ENCODE data around the gene LRRC45. TPM values are rescaled to one million over a fixed set of nuclear protein-coding genes. Genes with fewer than 3 reads are reported as not detected.
A peak's percentile ranks its signal among the peaks of the same experiment; 100 is the strongest.
"Not testable (repeated sequence)": the region's sequence is repeated elsewhere in the genome, so short reads cannot be mapped to it uniquely, and the experiment has no call there.

Gene LRRC45
- total and polyA plus RNA-seq, 2 donors, result 8.7 to 14.9 TPM

DNA sequence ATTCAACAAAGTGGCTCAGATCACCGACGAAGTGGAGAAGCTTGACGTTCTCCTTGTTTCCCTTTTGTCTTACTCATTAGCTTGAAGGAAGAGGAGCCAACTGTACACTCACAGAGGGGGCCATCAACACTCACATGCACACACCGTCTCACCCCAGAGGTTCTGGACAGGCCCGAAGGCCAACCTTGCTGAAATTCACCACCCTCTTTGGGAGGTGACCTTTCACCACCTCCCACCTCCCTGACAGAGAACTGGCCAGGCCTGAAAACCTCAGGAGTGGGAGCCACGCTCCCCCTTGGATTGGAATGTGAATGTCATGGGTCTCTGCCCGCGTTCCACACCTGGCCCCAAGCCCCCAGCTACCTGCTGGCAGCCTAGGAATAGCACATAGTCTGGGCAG is 12.4 kb downstream of the LRRC45 start:
- no peak overlapping the region for H3K4me3 ChIP-seq (ENCODE audit: low read depth, low read length)
- no peaks in the 10 kb centered on the region for H3K4me1 ChIP-seq (ENCODE audit: insufficient read depth)

GRCh38 chr17:82035956-82036633 is 13.0 kb downstream of the LRRC45 start:
- H3K4me1 ChIP-seq (ENCODE audit: insufficient read depth), result no peaks in the 10 kb centered on the region
- WGBS, result 90% methylated on average over 20 of the region's 20 CpGs
- H3K36me3 ChIP-seq (ENCODE audit: insufficient read depth), result no peaks in the 10 kb centered on the region
- no peak overlapping the region for H3K4me3 ChIP-seq (ENCODE audit: low read depth, low read length)
- no peak for DNase-seq (ENCODE audit: extremely low spot score)
- H3K27ac ChIP-seq (ENCODE audit: low read depth), result no peak overlapping the region

More for the DNA sequence above, 12.4 kb downstream of the LRRC45 start:
- Histone ChIP-seq H3K27ac (ENCODE audit: low read depth) (no peak overlapping the region), H3K36me3 (ENCODE audit: insufficient read depth) (no peaks in the 10 kb centered on the region)
- no peak for DNase-seq (ENCODE audit: extremely low spot score)
- whole genome bisulfite sequencing, result 95% methylated on average over 8 of the region's 8 CpGs

GRCh38 chr17:82036634-82037091 is 13.6 kb downstream of the LRRC45 start:
- Histone ChIP-seq H3K4me3 (ENCODE audit: low read depth, low read length) (peak overlapping the region; percentile 51), H3K36me3 (ENCODE audit: insufficient read depth) (no peaks in the 10 kb centered on the region), H3K27ac (ENCODE audit: low read depth) (peak overlapping the region; percentile 95), H3K4me1 (ENCODE audit: insufficient read depth) (no peaks in the 10 kb centered on the region)
- 36% methylated on average over 23 of the region's 23 CpGs for WGBS
- DNase-seq (ENCODE audit: extremely low spot score), result no peak

DNA sequence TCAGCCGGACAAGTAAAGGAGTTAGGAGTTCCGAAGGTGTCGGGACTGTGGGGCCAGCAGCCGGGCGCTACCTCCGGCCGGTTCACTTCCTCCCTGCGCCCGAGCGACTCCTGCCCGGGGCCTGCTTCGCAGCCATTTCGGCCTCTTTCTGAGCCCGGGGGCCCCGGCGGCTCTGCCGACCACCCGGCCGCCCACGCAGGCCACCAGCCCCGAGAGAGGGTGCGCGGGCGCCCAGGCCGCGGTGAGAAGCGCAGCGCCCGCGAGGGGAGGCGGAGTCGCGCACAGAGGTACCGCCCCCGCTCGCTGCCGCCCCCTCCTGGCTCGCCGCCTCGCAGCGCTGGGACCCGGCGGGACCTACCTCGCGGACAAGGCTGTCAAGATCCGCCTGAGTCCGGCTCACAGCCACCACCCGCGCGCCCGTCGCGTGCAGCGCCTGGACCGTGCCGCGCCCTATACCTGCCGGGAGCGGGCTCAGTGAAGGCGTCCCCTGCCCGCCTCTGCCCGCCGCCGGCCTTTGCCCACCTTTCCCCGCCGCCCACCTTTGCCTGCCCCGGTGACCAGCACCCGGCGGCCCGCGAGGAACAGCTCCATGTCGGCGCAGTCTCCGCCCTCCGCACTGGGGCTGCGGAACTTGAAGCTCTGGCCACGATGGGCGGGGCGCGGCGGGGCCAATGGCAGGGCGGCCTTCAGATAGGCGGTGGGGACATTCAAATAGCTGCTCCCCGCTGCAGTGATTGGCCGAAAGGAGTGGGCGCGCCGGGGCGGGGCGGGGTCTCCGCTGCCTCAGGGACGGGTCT is 14.2 kb downstream of the LRRC45 start, which contains the start of gene DCXR:
Gene DCXR, minus strand, starts transcription at position 606 of the 797 bp plus-strand sequence. Its CDS starts 15 bp downstream, at position 591.
- no peaks in the 10 kb centered on the region for H3K36me3 ChIP-seq (ENCODE audit: insufficient read depth)
- H3K4me1 ChIP-seq (ENCODE audit: insufficient read depth), result no peaks in the 10 kb centered on the region
- peak within 1 kb of the TSS; percentile 95 for H3K27ac ChIP-seq (ENCODE audit: low read depth)
- peak; percentile 87 for DNase-seq (ENCODE audit: extremely low spot score)
- peak within 1 kb of the TSS; percentile 51 for H3K4me3 ChIP-seq (ENCODE audit: low read depth, low read length)
- under 1% methylated on average over 92 of the region's 92 CpGs for WGBS

DNA sequence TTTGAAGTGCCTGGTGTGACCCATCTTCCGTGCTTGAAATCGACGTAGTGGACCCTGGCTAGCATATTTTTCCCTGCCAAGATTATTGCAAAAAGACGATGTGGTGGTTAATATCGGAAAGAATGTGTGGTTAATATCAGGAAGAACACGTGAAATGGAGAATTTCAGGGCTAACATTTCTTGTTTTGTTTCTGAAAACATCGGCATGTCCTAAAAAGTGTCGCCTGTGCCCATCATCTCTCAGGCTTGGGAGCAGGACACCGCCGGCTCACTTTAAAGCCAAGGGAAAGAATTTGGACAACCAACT is 14.7 kb downstream of the LRRC45 start:
- 9% methylated on average over 10 of the region's 10 CpGs for WGBS
- H3K4me1 ChIP-seq (ENCODE audit: insufficient read depth), result no peaks in the 10 kb centered on the region
- no peak for DNase-seq (ENCODE audit: extremely low spot score)
- H3K27ac ChIP-seq (ENCODE audit: low read depth), result peak overlapping the region; percentile 66
- H3K4me3 ChIP-seq (ENCODE audit: low read depth, low read length), result peak overlapping the region; percentile 51
- no peaks in the 10 kb centered on the region for H3K36me3 ChIP-seq (ENCODE audit: insufficient read depth)

GRCh38 chr17:82038796-82039409 is 15.8 kb downstream of the LRRC45 start:
- DNase-seq (ENCODE audit: extremely low spot score); H3K4me1 ChIP-seq (ENCODE audit: insufficient read depth); H3K36me3 ChIP-seq (ENCODE audit: insufficient read depth); H3K27ac ChIP-seq (ENCODE audit: low read depth); H3K4me3 ChIP-seq (ENCODE audit: low read depth, low read length): not testable (repeated sequence)
- 90% methylated on average over 16 of the region's 16 CpGs for WGBS

DNA sequence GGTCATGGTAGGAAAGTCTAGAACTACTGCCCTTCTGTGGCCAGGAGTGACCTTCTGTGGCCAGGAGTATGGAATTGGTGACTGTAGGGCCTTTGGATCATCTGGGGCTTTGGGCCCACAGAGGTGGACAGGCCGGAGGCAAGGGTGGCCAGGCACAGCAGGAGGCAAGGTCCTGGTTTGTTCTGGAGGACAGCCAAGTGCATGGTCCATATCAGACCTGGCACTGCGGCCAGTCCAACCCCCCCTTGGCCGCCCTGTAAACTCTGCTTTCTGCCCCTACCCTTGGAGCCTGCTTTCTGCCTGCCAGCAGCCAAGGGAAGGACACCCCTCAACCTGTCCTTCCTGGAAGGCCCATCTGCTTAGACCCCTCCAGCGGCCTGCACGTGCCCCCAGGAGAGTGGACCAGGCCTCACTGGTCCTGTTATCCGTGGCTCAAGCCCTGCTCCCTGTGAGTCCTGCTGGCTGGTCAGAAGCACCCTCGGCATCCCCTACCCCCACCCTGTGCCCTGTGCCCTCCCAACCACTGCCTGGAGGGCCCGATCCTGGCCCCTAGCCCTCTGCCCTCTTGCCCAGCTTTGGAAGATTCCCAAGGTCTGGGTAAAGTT is 16.7 kb downstream of the LRRC45 start:
- H3K4me1 ChIP-seq (ENCODE audit: insufficient read depth), result no peaks in the 10 kb centered on the region
- H3K36me3 ChIP-seq (ENCODE audit: insufficient read depth), result no peaks in the 10 kb centered on the region
- H3K27ac ChIP-seq (ENCODE audit: low read depth), result no peak overlapping the region
- 90% methylated on average over 8 of the region's 8 CpGs for WGBS
- DNase-seq (ENCODE audit: extremely low spot score), result no peak
- H3K4me3 ChIP-seq (ENCODE audit: low read depth, low read length), result no peak overlapping the region

DNA sequence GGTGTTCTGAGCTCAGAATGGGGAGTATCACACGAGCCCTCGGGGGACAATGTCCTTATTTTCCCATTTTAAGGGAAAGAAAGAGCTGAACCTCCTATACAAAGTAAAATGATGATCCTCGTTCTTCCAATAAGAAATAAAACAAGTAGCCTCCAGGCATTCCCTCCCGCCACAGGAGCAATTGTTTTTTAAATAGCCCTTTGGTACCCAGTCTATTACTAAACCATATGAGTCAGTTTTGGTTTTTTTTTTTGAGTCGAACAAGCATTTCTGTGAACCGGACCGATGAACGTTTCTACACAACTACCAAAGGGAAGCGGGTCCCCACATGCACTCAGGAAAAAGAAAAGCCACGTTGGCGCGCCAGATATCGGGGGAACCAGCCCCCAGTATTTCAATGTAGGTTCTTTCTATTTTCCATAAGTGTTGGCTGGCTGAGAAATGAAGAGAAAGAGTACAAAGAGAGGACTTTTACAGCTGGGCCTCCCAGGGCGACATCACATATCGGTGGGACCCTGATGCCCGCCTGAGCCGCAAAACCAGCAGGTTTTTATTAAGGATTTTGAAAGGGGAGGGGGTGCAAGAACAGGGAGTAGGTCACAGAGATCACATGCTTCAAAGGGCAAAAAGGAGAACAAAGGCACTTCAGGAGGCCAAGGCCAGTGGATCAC is 18.2 kb downstream of the LRRC45 start:
- 80% methylated on average over 17 of the region's 17 CpGs for WGBS
- DNase-seq (ENCODE audit: extremely low spot score), result no peak
- no peak overlapping the region for H3K4me3 ChIP-seq (ENCODE audit: low read depth, low read length)
- no peak overlapping the region for H3K27ac ChIP-seq (ENCODE audit: low read depth)
- H3K4me1 ChIP-seq (ENCODE audit: insufficient read depth), result no peaks in the 10 kb centered on the region
- no peaks in the 10 kb centered on the region for H3K36me3 ChIP-seq (ENCODE audit: insufficient read depth)

DNA sequence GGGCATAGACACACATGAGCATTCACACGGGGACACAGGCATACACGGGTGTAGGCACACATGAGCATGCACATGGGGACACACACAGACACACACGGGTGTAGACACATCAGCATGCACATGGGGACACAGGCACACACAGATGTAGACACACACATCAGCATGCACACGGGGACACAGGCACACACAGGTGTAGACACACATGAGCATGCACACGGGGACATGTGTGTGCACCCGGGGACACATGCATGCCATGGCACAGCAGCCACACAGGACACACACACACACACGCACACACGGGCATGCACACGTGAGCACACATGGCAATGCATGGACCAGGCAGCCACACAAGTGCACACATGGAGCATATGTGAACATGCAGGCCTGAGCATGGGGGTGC is 19.5 kb downstream of the LRRC45 start:
- H3K4me1 ChIP-seq (ENCODE audit: insufficient read depth), result no peaks in the 10 kb centered on the region
- H3K4me3 ChIP-seq (ENCODE audit: low read depth, low read length), result no peak overlapping the region
- no peak overlapping the region for H3K27ac ChIP-seq (ENCODE audit: low read depth)
- 90% methylated on average over 9 of the region's 9 CpGs for WGBS
- no peak for DNase-seq (ENCODE audit: extremely low spot score)
- H3K36me3 ChIP-seq (ENCODE audit: insufficient read depth), result no peaks in the 10 kb centered on the region

DNA sequence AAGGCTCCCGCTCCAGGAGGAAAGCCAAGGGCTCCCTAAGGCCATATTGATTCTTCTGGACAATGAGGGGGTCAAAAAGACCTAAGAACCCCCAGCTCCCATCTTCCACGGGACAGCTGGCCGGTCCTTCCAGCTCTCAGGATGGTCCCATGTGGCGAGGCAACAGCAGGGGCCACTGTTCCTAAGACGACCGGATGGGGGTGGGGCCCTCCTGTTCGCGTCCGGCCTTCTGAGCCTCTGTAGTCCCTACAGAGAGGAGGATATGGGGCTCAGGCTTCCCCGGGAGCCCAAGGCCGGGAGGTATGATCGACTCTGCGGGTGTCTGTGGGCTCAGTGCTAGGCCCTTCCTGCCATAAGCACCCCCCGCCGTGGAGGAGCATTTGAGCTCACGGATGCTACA is 20.4 kb downstream of the LRRC45 start:
- DNase-seq (ENCODE audit: extremely low spot score), result no peak
- H3K4me1 ChIP-seq (ENCODE audit: insufficient read depth), result no peaks in the 10 kb centered on the region
- no peak overlapping the region for H3K27ac ChIP-seq (ENCODE audit: low read depth)

DNA sequence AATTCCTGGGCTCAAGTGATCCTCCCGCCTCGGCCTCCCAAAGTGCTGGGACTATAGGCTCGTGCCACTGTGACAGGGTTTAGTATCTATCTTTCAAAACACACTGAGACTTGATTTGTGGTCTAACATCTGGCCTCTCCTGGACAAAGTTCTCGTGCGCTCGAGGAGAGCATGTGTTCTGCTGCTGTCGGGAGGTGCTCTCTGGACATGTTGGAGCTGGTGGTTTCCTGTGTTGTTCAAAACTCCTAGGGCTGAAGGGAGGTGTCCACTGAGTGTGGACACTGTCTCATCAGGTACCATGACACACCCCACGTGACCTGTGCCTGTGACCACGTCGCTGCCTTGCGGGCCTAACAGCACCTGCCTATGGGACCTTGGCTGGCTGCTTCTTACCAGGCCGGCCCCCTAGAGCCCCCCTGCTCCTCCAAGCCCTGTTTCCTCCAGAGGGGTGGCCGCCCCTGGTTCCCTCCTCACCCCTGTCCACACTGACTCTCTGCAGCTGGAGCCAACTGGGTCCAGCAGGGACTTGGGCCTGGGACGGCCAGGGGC is 22.9 kb downstream of the LRRC45 start:
- no peak for DNase-seq (ENCODE audit: extremely low spot score)

More for the DNA sequence above, 20.4 kb downstream of the LRRC45 start:
- H3K4me3 ChIP-seq (ENCODE audit: low read depth, low read length), result no peak overlapping the region
- no peaks in the 10 kb centered on the region for H3K36me3 ChIP-seq (ENCODE audit: insufficient read depth)
- WGBS, result 59% methylated on average over 16 of the region's 16 CpGs

DNA sequence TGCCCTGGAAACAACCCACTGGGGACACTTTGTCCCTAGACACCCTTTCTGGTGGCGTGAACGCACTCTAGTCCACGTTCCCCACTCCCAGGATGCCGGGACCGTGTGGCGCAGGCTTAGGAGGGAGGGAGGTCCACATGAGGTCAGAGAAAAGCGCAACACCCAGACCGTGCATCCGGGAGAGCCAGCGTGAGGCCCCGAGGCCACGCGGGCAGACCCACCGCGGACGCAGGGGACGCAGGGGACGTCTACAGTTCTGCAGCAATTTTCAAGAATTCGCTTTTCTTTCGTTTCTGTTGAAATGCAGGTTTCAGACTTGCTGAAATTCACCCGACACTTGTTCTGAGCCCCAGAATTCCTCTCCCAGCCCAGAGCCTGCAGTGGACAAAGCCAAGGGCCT is 23.8 kb downstream of the LRRC45 start:
- H3K27ac ChIP-seq (ENCODE audit: low read depth), result no peak overlapping the region
- 90% methylated on average over 21 of the region's 21 CpGs for WGBS
- H3K4me3 ChIP-seq (ENCODE audit: low read depth, low read length), result no peak overlapping the region
- no peaks in the 10 kb centered on the region for H3K4me1 ChIP-seq (ENCODE audit: insufficient read depth)
- DNase-seq (ENCODE audit: extremely low spot score), result no peak
- H3K36me3 ChIP-seq (ENCODE audit: insufficient read depth), result peaks cover 2% of the 10 kb centered on the region

More for the DNA sequence above, 22.9 kb downstream of the LRRC45 start:
- Histone ChIP-seq H3K36me3 (ENCODE audit: insufficient read depth) (peaks cover 2% of the 10 kb centered on the region), H3K4me1 (ENCODE audit: insufficient read depth) (no peaks in the 10 kb centered on the region), H3K27ac (ENCODE audit: low read depth) (no peak overlapping the region), H3K4me3 (ENCODE audit: low read depth, low read length) (no peak overlapping the region)
- WGBS, result 69% methylated on average over 14 of the region's 14 CpGs

GRCh38 chr17:82047379-82047778 is 24.3 kb downstream of the LRRC45 start:
- 87% methylated on average over 24 of the region's 24 CpGs for WGBS
- DNase-seq (ENCODE audit: extremely low spot score), result no peak

More at GRCh38 chr17:82047379-82047778, 24.3 kb downstream of the LRRC45 start:
- Histone ChIP-seq H3K36me3 (ENCODE audit: insufficient read depth) (peaks cover 2% of the 10 kb centered on the region), H3K27ac (ENCODE audit: low read depth) (no peak overlapping the region), H3K4me1 (ENCODE audit: insufficient read depth) (peaks cover 1% of the 10 kb centered on the region), H3K4me3 (ENCODE audit: low read depth, low read length) (no peak overlapping the region)
